GM18520 (cell line): ENCODE measurements around the gene MYO15A.
A peak's percentile ranks its signal among the peaks of the same experiment; 100 is the strongest.
"Not testable (repeated sequence)": the region's sequence is repeated elsewhere in the genome, so short reads cannot be mapped to it uniquely, and the experiment has no call there.

ENCODE experiments used
- ATAC-seq: cut with Tn5 transposase; IDR thresholded peaks from one replicate; pipeline ENCODE4 v1.9.1; 2021; ENCODE audit not compliant: unreplicated experiment

Gene MYO15A

GRCh38 chr17:18206962-18207361, 98.4 kb downstream of the MYO15A start:
- no peak for ATAC-seq

- ATAC-seq: no peak
Measured at GRCh38 chr17:18208092-18208491, 99.5 kb downstream of the MYO15A start.

GRCh38 chr17:18213666-18214270, 105.2 kb downstream of the MYO15A start:
- no peak for ATAC-seq

- not testable (repeated sequence) for ATAC-seq
Measured at GRCh38 chr17:18216906-18217305, 108.3 kb downstream of the MYO15A start.

- ATAC-seq: no peak
Measured at GRCh38 chr17:18217412-18218015, 109.0 kb downstream of the MYO15A start.

- ATAC-seq: no peak
Measured at GRCh38 chr17:18218756-18219415, 110.3 kb downstream of the MYO15A start.

- no peak for ATAC-seq
Measured at GRCh38 chr17:18224053-18224386, 115.5 kb downstream of the MYO15A start.

GRCh38 chr17:18224387-18225120, 116.0 kb downstream of the MYO15A start:
- ATAC-seq: no peak

GRCh38 chr17:18225121-18225641, 116.6 kb downstream of the MYO15A start, which contains the start of gene LLGL1:
Gene LLGL1 (plus strand): TSS chr17:18225635. CDS start chr17:18225683, 48 bp downstream.
- ATAC-seq: peak; percentile 84

GRCh38 chr17:18225642-18226283, 117.2 kb downstream of the MYO15A start:
- ATAC-seq: no peak

- ATAC-seq: no peak
Measured at GRCh38 chr17:18226284-18226945, 117.9 kb downstream of the MYO15A start.

GRCh38 chr17:18227635-18228034, 119.1 kb downstream of the MYO15A start:
- no peak for ATAC-seq

GRCh38 chr17:18228176-18228682, 119.7 kb downstream of the MYO15A start:
- ATAC-seq: no peak

GRCh38 chr17:18229254-18229653, 120.7 kb downstream of the MYO15A start:
- no peak for ATAC-seq
